Measurements from ENCODE around the gene RUNX2. TPM values are rescaled to one million over a fixed set of nuclear protein-coding genes. Genes with fewer than 3 reads are reported as not detected.
A peak's percentile ranks its signal among the peaks of the same experiment; 100 is the strongest.

The RUNX2 gene
- total and polyA plus RNA-seq, 10 donors = 0.86 to 9.4 (median 6.6) TPM

DNA sequence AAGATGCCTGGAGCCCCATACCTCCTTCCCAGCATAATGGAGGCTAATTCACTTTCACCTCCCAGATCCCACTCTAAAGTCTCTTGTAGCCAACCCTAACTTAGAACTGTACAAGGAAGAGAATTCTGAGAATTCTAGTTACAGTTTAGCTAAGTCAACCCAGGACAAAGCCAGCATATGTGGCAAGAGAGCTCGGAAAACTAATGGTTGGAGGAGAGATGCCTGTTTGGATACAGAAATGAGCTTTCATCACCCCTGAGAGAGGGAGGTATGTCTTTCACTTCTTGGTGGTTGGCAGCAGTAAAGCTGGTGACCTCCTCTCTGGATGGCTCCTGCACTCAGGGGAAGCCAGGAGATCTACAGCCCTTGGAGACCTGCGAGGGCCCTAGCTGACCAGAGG lies 302.2 kb downstream of the RUNX2 start:
- no peaks in the 10 kb centered on the region for H3K9me3 ChIP-seq
- intact Hi-C loops (cut with DNase I; ENCODE audit: low total_unique reads) = no loop called here
- H3K4me3 ChIP-seq = no peak overlapping the region
- H3K27ac ChIP-seq = no peak overlapping the region
- DNase-seq = no peak
- no peaks in the 10 kb centered on the region for H3K36me3 ChIP-seq
- no peaks in the 10 kb centered on the region for H3K4me1 ChIP-seq
- no peaks in the 10 kb centered on the region for H3K27me3 ChIP-seq (replicated peaks in 1 of 7)
- TF ChIP-seq POLR2AphosphoS5 (IDR thresholded peaks at IDR 0.05) (no peak), POLR2A (IDR thresholded peaks at IDR 0.05) (no peak)
- TF ChIP-seq, protein P1, sequence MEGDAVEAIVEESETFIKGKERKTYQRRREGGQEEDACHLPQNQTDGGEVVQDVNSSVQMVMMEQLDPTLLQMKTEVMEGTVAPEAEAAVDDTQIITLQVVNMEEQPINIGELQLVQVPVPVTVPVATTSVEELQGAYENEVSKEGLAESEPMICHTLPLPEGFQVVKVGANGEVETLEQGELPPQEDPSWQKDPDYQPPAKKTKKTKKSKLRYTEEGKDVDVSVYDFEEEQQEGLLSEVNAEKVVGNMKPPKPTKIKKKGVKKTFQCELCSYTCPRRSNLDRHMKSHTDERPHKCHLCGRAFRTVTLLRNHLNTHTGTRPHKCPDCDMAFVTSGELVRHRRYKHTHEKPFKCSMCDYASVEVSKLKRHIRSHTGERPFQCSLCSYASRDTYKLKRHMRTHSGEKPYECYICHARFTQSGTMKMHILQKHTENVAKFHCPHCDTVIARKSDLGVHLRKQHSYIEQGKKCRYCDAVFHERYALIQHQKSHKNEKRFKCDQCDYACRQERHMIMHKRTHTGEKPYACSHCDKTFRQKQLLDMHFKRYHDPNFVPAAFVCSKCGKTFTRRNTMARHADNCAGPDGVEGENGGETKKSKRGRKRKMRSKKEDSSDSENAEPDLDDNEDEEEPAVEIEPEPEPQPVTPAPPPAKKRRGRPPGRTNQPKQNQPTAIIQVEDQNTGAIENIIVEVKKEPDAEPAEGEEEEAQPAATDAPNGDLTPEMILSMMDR (IDR thresholded peaks at IDR 0.05 in 8 of 11, conservative IDR thresholded peaks at IDR 0.05 in 3 of 11) = no peak
- 69 to 97% (median 94%) methylated on average over 2 of the region's 2 CpGs for WGBS, 5 donors

DNA sequence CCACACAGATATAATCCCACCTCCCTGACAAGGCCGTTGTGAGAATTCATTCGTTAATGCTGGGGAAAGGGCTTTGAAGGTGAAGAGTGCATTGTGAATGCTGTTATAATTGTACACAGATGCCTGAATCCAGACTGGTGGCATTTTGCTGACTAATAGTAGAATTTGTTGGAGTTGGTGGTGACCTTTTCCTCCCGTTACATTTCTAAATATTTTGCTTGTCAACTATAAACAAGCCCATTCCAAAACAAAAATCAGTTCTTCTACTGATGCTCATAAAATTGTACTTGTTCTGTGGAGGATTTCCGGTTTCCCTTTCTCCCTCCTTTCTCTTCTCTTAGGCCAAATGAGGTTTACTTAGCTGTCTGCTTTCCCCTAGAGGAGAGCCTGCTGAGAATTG lies 302.7 kb downstream of the RUNX2 start:
- TF ChIP-seq POLR2A (IDR thresholded peaks at IDR 0.05) (no peak), POLR2AphosphoS5 (IDR thresholded peaks at IDR 0.05) (no peak)
- TF ChIP-seq, protein P1 (IDR thresholded peaks at IDR 0.05 in 8 of 11, conservative IDR thresholded peaks at IDR 0.05 in 3 of 11) = no peak
- no peak overlapping the region for H3K4me3 ChIP-seq
- 82 to 94% (median 86%) methylated on average over 4 of the region's 4 CpGs for WGBS, 5 donors
- no peaks in the 10 kb centered on the region for H3K36me3 ChIP-seq
- no peak overlapping the region for H3K27ac ChIP-seq
- intact Hi-C loops (cut with DNase I; ENCODE audit: low total_unique reads) = no loop called here
- no peak for DNase-seq
- H3K9me3 ChIP-seq = no peaks in the 10 kb centered on the region
- no peaks in the 10 kb centered on the region for H3K27me3 ChIP-seq (replicated peaks in 1 of 7)
- no peaks in the 10 kb centered on the region for H3K4me1 ChIP-seq

DNA sequence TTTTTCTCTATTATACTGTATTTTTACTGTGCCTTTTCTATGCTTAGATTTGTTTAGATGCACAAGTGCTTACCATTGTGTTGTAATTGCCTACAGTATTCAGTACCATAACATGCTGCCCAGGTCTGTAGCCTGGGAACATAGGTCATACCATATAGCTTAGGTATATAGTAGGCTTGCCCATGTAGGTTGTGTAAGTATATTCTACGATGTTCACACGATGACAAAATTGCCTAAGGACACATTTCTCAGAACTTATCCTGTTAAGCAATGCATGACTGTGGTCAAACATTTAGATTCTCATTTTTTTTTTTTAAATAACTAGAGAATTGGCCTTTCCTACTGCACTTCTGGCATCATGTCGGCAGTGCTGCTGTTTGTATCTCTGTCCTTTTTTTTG lies 303.3 kb downstream of the RUNX2 start:
- Histone ChIP-seq H3K36me3 (no peaks in the 10 kb centered on the region), H3K4me1 (no peaks in the 10 kb centered on the region), H3K9me3 (no peaks in the 10 kb centered on the region), H3K4me3 (no peak overlapping the region), H3K27ac (no peak overlapping the region), H3K27me3 (replicated peaks in 1 of 7) (no peaks in the 10 kb centered on the region)
- DNase-seq = no peak
- intact Hi-C loops (cut with DNase I; ENCODE audit: low total_unique reads) = no loop called here
- 51 to 94% (median 77%) methylated on average over 3 of the region's 3 CpGs for WGBS, 5 donors
- TF ChIP-seq POLR2AphosphoS5 (IDR thresholded peaks at IDR 0.05) (no peak), POLR2A (IDR thresholded peaks at IDR 0.05) (no peak)
- TF ChIP-seq, protein P1 (IDR thresholded peaks at IDR 0.05 in 8 of 11, conservative IDR thresholded peaks at IDR 0.05 in 3 of 11) = no peak

DNA sequence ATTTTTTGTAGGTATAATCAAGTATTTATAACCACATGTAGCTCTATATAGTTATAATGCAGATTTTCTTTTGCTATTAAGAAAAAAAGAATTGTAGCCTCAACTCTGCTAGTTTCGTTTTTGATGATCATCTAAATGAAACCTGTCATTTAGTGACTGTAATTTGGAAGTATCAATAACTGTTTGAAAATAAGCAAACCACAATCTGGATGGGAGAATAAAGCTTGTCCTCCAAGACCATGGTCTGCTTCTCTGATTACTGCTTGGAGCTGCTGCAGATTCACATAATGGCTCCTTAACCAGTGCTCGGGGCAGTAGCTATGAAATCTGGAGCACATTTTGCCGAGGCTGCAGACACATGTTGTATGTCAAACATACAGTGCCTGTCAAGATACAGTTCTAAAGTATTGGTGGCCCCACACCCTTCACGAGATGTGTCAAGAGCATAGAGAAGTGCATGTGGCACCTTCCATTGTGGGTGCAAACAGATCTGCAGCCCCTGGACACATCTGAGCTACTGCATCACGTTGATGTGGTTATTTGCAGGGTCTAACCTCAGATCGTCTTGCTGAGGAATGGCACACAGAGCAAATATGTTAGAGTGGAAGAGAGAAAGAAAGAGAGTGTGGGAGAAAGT lies 305.3 kb downstream of the RUNX2 start:
- TF ChIP-seq, protein P1 (IDR thresholded peaks at IDR 0.05 in 8 of 11, conservative IDR thresholded peaks at IDR 0.05 in 3 of 11) = no peak
- no peak for TF ChIP-seq POLR2A (IDR thresholded peaks at IDR 0.05)
- TF ChIP-seq POLR2AphosphoS5 (IDR thresholded peaks at IDR 0.05) = no peak
- Histone ChIP-seq H3K4me1 (no peaks in the 10 kb centered on the region), H3K27ac (no peak overlapping the region), H3K4me3 (peak overlapping the region in 1 of 8 donors; percentile 19), H3K36me3 (no peaks in the 10 kb centered on the region), H3K9me3 (no peaks in the 10 kb centered on the region), H3K27me3 (replicated peaks in 1 of 7) (no peaks in the 10 kb centered on the region)
- no peak for DNase-seq
- 69 to 84% (median 78%) methylated on average over 6 of the region's 6 CpGs for whole genome bisulfite sequencing, 5 donors
- intact Hi-C loops (cut with DNase I; ENCODE audit: low total_unique reads) = no loop called here

All from spleen (tissue), 11 donors.